Activated T-cell treated with anti-CD3 and anti-CD28 coated beads, Interleukin-2, amount 50 U/mL, for 48 hours (primary cell): ENCODE results near the gene DEDD.

Experiments used
- DNase-seq, 2 experiments: peaks; one replicate each; pipeline ENCODE4 v3.0.0-alpha.2; 2020

Gene DEDD

DNA sequence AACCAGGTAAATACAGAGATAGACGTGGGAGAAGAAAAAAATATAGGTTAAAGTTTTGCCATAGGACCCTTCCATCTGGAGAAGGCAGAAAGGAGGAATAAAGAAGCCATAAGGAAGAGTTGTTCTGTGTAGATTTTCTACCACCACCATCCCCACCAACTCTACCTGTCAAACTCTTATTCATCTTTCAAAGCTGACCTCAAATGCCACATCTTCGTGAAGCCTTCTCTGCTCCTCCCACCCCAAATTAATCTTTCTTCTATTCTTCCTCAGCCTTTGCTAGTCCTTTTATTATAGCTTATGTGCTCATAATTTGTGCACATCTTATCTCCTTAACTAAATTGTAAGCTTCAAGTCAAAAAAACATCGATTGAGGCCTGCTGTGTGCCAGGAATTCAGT is 41.9 kb downstream of the DEDD start:
- no peak for DNase-seq

DNA sequence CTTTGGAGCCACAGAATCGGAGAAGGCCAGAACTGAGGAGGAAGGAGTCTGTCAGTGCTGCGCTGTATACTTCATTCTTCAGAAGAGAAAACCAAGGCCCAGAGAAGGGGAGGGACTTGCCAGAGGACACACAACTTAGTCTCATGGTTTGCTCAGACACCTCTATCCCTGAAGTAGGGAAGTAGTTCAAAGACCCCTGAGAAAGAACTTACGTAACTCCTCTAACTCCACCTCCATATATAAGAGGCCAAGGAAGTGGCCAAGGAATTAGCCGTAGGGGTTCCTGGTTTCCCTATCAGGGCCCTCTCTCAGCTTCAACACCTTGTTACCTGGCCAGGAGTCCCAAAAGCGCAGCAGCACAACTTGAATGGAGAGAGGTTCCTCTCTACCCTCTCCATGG is 42.5 kb downstream of the DEDD start:
- no peak for DNase-seq

DNA sequence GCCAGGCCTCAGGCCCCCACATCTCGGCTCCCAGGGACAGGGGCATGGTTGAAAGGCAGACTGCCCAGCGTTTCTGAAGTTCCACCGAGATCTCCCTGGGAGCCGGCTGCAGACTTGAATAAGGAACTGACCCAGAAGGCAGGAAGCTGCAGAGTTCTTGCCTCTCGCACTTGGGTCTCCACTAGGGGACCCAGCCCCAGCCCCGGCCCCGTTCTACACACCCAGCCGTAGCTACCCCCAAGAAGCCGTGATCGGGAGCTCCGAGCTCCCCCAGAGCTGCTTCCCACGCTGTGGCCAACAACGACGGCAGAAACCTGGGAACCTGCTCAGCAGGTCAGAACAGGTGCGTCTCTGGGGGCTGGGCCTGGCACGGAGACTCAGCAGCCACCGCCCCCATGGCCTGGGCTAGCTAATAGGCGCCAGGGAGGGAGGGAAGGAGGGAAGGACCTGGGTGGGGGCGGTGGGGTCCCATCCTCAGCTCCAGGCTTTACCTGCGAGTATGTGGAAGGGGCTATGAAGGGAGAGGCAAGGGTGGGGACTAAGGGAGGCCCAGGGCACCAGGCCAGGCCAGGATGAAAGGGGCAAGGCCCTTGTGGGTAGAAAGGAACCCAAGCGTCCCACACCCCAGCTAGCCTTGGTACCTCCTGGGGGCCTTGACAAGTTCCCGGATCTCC is 43.1 kb downstream of the DEDD start, which contains the start of gene NECTIN4:
TSS of gene NECTIN4 (minus strand) at position 308 of the 674 bp plus-strand sequence. CDS start at position 46, 262 bp downstream.
- no peak for DNase-seq

DNA sequence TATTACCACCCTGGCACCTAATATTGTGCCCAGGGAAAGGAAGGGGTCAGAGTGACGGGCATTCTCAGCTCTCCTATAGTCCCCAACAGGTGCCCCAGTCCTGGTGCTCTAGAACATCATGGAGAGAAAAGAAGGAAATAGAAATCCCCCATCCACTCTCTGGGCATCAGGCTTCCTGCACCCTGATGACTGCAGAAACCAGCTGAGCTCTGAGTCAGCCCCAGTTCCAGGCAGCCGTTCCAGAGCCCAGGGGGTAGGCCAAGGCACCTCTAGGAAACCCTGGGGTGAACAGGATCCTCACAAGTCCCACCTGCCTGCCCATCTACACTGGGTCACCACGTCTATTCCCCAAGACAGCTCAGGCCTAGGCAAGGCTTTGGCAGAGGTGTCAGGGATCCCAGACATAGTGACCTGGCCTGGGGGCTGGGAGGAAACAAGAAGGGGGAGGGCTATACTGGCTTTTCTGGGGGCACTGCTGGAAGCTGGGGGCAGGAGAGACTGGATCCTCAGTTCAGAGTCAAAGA is 43.8 kb downstream of the DEDD start:
- DNase-seq: no peak

DNA sequence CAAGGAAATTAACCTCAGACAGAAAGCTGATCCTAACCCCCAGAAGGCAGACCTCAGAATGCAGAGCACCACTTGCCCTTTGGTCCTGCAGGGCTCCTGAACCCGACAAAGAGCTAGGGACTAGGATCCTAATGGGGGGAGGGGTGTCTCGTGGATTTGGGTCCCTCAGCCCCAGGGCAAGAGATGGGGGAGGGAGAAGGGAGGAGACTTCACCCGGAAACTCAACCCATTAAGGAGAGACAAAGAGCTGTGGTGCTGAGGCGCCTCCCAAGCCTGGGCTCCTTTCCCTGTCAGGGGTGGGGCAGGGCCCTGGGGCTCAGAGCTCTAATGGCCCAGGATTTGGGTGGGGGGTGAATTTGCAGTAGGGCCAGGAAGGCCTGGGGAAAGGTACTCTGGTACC is 46.0 kb downstream of the DEDD start:
- no peak for DNase-seq

DNA sequence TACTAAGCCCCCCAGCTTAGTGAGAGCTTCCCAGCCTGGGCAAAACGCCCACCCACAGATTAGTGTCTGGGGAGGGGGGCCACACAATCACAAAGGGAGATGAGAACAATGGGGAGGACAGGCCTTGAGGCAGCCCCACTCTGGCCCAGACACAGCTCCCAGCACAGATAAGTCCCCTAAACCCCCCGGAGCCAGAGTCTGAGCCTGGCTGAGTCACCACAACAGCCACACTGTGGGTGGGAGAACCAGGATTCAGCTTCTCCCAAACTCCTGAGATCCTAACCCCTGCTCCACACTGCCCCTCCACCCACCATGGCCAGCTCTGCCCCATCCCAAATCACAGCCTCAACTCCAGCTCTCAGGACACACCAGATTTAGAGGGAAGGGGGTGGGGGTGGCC is 47.3 kb downstream of the DEDD start:
- DNase-seq: no peak

DNA sequence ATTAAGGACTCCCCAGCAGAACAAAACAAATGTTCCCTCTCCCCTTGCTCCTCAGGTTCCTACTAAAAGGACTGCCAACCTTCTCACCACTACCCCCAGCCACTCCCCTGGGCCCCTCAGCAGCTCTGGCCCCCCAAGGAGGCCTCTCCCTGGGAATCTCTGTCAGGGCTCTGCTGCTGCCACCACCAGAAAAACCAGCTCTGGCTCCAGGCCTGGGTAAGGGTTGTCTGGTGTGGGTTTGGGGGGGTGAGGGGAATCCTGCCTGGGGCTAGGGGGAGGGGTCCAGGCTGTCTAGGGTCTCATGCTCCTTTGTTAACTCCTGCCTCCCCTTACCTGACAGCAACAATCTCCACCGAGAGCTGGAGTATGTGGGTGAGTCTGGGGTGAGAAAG is 47.9 kb downstream of the DEDD start:
- DNase-seq: no peak

DNA sequence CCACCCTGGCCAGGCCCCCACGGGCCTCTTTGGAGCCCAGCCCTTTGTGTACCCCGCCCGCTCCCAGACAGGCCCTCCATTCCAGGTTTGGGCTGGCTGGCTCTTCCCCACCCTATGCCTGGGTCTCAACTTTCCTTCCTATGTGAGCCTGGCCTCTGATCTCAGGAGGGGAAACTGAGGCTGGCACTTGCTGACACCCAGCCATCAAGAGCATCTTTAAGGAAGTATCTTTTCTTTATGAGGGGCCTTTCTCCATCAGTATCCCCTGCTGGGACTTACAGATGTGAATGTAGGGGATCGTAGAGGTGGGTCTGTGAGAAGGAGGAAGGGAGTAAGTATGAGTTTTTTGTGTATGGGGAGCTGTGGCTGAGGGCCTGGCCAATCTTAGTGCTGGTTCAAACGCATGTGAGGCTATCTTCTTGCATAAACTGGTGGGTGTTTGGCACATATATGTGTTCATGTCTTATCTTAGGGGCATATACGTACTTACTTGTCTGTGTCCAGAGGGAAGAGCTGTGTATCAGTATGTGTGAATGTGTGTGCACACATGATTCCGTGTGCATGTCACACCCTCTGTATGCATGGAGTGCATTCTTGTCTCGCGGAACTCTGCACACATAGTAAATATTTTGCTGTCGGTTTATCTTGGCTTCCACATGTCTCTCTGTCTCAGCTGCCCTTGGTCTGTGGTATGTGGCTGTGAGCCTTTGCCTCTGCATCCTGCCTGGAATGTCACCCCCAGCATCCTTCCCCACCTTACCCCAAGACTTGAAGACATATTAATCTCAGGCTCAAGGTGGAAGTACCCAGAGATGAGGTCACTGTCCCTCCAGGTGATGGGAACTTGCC is 48.5 kb downstream of the DEDD start:
- no peak for DNase-seq

DNA sequence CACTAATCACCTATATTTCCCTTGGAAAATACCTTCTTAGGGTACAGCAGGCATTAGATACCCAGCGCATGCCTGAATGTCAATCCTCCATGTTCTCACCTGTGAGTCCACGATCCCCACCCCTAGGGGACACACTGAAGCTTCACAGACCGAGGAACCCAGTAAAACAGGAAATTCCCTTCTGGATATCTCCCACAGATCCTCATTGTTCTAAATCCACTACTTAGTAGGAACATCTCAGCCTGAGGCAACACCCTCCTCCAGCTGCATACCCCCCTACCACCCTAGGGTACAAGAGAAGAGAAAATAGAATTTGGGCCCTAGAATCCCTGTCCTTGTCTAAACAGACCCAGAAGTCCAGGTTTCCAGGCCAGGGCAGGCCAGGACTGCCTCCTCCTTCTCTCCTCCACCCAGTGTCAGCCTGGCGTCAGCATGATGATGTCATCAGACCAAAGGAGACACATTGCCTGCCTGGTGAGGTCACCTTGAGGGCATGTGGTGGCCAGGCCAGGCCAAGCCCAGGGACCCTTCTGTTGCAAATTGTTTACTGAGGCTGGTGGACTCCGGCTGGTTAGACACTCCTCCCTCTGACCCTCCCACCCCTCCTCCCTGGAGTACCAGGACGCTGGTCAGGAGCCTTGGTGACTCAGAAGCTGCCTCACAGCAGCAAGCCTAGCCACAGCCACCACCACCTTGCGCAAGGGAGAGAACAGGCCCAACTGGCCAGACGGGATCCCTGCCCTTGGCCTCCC is 49.3 kb downstream of the DEDD start:
- DNase-seq: no peak

DNA sequence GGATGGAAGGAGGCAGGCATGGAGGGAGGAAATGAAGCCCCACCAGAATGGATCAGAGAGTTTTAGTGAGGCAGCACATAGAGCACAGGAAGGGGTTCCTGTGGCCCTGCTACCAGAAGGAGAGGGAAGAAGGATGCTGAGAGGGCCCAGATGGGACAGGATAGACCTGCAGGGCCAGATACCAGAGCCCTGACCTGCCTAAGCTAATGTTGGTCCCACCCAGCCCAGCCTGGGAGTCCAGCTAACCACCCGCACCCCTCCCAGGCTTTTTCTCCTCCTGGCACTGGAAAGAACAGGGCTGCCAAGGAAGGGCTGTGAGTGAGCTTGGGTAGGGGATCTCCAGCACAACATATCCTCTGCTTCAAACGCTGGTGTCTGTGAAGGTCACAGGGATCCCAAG is 50.0 kb downstream of the DEDD start:
- DNase-seq: no peak

DNA sequence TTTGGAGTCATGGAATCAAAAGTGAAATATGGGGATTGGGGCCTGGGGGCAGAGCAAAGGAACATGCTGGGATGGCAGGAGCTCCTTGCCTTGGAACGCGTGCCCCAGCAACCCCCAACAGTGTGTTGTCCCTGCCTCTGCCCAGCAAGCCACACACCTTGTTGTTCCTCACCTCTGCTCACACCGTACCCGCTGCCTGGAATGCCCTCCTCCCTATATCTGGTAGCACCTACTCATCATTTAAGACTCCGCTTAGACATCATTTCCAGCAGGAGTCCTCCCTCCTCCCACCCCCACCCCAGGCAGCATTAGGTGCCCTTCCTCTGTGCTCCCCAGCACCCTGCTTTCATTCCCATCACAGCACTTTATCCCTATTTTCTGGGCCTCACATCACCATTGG is 50.9 kb downstream of the DEDD start:
- no peak for DNase-seq

DNA sequence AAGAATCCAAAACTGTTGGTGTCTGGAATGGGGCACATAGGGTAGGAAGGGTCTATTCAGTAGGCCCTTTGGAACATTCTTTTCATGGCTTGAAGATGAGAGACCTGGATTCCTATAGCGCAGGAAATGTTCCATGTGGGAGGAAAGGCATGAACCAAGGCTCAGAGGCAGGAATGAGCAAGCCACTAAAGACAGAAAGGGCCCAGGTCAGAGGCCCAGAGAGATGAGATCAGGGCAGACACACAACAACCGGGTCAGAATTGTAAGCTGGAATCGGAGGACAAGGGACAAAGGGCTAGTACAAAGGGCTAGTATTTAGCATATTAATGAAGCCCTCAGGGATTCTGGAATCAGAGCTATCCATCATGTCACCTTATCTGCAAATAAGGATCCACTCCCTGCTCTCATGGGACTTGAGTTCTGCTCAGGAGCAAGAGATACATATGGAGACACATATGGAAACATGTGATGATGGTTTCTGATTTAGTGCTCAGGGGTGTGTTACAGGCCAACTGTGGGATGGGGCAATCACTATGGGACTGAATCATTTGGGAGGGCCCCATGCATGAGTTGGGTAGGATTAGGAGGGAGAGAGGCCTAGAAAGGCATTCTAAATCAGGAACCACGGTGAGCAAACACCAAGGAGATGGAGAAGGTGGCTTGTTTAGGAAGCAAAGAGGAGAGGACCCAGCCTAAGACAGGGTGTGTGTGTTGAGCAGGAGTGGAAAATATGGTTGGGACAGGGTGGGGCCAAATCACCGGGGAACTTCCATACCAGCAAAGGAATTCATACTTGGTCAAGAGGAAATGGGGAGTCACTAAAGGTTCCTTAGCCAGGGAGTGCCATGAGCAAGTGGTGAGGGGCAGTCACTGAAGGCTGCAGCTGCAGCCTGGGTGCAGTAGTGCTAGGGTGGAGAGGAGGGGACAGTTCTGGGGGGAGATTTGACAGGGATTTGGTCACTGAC is 51.7 kb downstream of the DEDD start:
- DNase-seq: no peak

DNA sequence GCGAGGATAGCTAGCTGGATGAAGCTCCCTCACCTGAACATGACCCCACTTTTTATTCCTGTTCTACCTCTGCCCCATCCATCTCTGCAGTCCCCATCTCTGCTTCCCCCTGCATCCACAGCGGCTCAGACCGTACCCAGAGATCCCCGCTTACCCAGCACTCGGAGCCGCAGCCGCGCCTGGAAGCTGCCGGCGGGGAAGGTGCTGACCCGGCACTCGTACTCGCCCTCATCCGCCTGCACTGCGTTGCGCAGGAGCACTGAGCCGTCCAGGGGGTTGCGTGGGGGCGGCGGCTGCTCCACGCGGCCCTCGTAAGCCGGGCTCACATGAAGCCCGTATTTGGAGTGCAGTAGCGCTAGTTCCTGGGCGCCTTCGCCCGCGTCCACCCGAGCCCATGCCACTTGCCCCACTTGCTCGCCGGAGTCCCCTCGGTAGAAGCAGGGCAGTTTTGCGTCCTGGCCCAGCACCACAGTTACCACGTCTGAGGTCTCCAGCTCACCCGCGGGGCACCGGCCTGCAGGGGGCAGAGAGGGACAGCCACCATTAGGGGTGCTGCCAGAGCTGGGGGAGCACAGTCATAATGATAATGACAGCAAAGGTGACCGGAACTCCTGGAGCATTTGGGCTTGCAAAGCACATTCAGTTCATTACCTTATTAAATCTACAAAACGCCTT is 52.9 kb downstream of the DEDD start:
- DNase-seq: no peak

DNA sequence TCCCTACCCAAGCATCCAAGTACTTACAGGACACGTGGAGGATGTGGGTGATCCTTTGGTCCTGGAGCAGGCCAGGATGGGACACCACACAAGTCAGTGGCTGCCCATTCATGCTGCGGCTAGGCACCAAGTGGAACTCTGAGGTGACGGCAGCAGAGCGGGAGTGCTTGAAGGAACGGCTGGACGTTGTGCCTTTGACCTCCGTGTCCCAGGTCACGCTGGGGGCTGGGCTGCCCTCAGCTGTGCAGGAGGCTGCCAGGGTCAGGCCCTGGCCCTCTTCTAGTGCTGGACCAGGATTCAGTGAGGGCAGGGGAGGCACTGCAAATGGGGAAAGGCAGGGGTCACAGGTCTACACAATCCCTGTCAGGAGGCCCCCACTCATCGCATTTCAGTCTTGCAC is 55.0 kb downstream of the DEDD start:
- no peak for DNase-seq

DNA sequence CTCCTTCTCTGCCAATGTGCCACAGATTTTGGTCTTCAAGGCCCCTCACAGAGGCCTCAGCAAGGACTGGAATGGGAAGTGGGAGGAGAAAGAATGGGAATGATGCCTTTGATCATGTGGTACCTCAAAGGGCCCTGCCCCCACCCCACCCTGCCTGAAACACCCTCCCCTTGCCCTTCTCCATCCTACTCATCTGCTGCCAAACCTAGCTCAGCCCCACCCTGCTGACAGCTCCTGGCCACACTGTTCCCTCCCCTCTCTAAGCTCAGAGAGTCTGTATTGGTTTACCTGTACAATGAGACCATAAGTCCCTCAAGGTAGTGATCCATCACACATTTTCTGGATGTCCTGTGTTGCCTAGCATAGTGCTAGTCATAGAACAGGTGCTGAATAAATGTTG is 56.1 kb downstream of the DEDD start:
- DNase-seq: no peak

DNA sequence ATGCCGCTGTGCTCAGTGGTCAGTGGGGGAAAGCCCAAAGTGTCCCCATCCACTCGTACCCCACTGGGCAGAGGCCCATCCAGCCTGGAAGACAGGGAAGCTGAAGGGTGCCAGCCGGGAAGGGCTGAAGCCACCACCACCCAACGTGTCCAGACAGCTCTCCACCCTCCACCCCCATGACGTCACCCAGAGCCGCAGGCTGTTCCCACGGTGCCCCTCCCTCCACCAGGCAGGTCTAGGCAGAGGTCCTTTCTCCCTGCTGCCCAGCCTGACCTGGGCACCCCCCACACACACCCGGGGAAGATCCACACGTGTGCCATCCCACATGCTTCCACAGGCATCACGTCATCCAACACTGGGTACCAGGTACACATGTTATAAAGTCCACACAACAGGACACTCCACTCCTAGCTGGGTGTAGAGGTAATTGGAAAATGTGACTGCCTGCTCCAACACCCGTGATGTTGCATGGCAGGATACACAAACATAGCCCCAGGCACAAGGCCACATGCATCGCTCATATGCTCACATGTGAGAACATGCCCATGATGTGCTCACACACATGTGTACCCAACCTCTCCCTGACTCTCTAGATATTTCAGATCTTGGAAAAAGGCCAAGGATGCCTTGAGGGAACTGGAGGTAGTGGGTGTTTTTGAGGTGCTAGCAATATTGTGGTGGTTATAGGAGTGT is 57.6 kb downstream of the DEDD start:
- DNase-seq: no peak

DNA sequence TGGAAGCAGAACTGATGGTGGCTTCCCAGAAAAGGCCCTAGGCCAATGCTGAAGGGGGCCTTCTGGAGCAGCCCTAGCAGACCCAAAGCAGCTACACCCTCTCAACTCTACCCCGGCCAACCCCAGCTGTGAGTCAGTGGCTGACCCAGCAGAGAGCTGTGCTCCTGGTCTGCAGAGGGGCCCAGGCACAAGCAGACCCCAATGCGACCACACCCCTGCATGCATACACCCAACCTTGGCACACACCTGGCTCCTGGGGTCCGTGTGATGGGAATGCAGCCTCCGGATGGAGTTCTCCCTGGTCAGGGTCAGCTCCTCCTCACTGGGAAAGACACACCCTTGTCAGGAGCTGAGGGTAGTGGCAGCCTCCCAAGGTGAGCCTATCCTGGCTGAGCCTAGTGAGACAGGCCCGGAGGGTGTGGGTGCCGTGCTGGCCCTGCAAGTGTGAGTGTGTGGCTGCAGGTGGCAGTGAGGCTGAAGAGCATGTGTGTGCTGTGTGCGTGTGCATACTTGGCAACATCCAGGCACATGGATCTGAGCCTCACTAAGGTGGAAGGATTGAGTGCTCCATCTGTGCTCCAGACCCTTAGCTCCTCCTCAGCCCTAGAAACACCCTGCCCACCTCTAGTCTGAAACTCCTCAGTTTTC is 58.9 kb downstream of the DEDD start:
- no peak for DNase-seq

DNA sequence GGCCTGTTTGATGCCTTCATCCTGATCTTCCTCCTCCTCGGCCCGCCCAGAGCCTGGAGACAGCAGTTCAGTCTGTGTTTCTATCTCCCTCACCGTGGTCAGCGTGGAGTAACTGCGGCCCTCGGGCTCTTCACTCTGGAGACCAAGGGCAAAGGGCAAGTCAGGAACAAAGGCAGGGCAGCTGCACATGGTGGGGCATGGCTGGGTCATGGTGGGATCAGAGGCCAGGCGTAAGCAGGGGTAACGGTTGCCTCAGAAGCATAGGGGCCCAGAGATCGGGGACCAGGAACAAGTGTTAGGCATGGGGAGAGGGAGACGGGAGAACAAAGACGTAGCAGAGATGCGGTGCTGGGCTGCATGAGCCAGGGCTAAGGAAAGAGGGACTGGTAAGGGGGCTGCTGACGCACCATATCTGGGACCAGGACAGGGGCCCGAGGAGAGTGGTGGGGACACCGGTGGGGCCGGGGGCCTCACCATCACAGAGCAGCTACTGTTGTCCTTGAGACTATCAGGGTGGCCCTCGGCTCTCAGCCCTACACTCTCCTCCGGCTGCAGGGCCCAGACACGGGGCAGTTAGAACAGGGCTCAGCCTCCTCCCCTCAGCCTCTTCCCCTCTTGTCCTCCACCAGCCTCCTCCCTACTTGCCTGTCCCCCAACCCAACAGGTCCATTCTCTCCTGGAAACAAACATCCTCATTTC is 59.6 kb downstream of the DEDD start:
- DNase-seq: no peak

DNA sequence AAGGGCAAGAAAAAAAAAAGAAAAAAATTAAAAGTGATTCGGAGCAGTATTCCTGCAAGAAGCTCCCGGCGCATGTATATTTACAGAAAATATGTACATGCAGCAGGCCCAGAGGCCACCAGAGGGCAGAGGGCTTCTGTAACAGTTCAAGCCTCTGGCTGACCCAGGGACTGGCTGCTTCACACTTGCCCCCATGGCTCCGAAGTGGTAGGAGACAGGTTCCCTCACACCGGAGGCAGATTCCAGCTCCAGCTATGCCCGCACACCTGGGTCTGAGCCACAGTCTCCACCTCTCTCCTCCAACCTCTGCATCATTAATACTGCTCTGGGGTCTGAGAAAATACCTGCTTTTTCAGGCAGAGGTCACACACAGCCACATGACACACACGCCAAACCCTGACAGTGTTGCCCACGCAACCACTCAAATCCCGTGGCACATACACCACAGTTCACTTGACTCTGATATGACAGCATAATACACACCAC is 60.5 kb downstream of the DEDD start:
- DNase-seq: peak; percentile 57 to 67
